Lower lobe of right lung (tissue), 2 donors: ENCODE data around the gene COL11A1. TPM values are rescaled to one million over a fixed set of nuclear protein-coding genes. Genes with fewer than 3 reads are reported as not detected.

Experiments
- ATAC-seq, 2 donors: fragments of 200-7000 bp; cut with Tn5 transposase; one replicate each; pipeline ENCODE4 v1.9.1; 2020 to 2022; ENCODE audit warnings: mild to moderate bottlenecking in 2 of 2, moderate library complexity in 2 of 2
- DNase-seq: peaks from one replicate; pipeline ENCODE4 v3.0.0-alpha.2; 2020
- H3K27ac ChIP-seq: fragments of 200-600 bp; one replicate; pipeline ENCODE4 v1.8.0; 2022
- H3K27me3 ChIP-seq: fragments of 200-600 bp; one replicate; pipeline ENCODE4 v1.8.0; 2022; ENCODE audit warnings: low read depth
- H3K36me3 ChIP-seq: fragments of 200-600 bp; one replicate; pipeline ENCODE4 v1.8.0; 2022; ENCODE audit warnings: mild to moderate bottlenecking
- H3K4me1 ChIP-seq: fragments of 200-600 bp; one replicate; pipeline ENCODE4 v1.8.0; 2022
- H3K4me3 ChIP-seq: fragments of 200-600 bp; one replicate; pipeline ENCODE4 v1.8.0; 2022; ENCODE audit warnings: mild to moderate bottlenecking
- H3K9me3 ChIP-seq: fragments of 200-600 bp; one replicate; pipeline ENCODE4 v1.8.0; 2022
- CTCF ChIP-seq: fragments of 200-600 bp; IDR thresholded peaks from one replicate; pipeline ENCODE4 v1.8.0; 2022; ENCODE audit warnings: antibody characterized with exemption, mild to moderate bottlenecking
- intact Hi-C: fragments of 100-400 bp; cut with DNase I; formaldehyde crosslinking; loops from one replicate; pipeline ENCODE4 v1.11.0; 2022
- total RNA-seq: library from RNA; stranded (reverse); fragmentation: NEBNext Ultra II Directional; extraction: Animal tissue kit (Norgen Biotek cat#: 25700); gene quantifications from one replicate; pipeline ENCODE4 v1.2.1, GENCODE V29; 2021
- donor health status: DM: no; HTN: yes; CAD: no; lungs with severe emphysema.

Gene COL11A1
- total RNA-seq, 1 donor from 2014 or later = 0.56 TPM

- no peaks in the 10 kb centered on the region for H3K4me1 ChIP-seq
- intact Hi-C loops = no loop called here
- TF ChIP-seq CTCF = no peak
- no peaks in the 10 kb centered on the region for H3K9me3 ChIP-seq
- H3K4me3 ChIP-seq = no peak overlapping the region
- ATAC-seq (no peak), DNase-seq (no peak)
- H3K27ac ChIP-seq = no peak overlapping the region
- H3K27me3 ChIP-seq = no peaks in the 10 kb centered on the region
- H3K36me3 ChIP-seq = no peaks in the 10 kb centered on the region
These were observed 251.1 kb downstream of the COL11A1 start for GRCh38 chr1:102857251-102857650.

- no peak for TF ChIP-seq CTCF
- intact Hi-C loops = no loop called here
- peak; percentile 28 to 35 for ATAC-seq
- H3K27ac ChIP-seq = no peak overlapping the region
- no peaks in the 10 kb centered on the region for H3K36me3 ChIP-seq
- no peaks in the 10 kb centered on the region for H3K9me3 ChIP-seq
- no peak for DNase-seq
- no peak overlapping the region for H3K4me3 ChIP-seq
- no peaks in the 10 kb centered on the region for H3K27me3 ChIP-seq
- no peaks in the 10 kb centered on the region for H3K4me1 ChIP-seq
These were observed 254.6 kb downstream of the COL11A1 start for GRCh38 chr1:102853701-102854187.

- Histone ChIP-seq H3K27ac (no peak overlapping the region), H3K4me3 (no peak overlapping the region), H3K36me3 (no peaks in the 10 kb centered on the region), H3K9me3 (no peaks in the 10 kb centered on the region), H3K4me1 (no peaks in the 10 kb centered on the region), H3K27me3 (no peaks in the 10 kb centered on the region)
- TF ChIP-seq CTCF = no peak
- intact Hi-C loops = no loop called here
- ATAC-seq (no peak), DNase-seq (no peak)
These were observed 255.2 kb downstream of the COL11A1 start for GRCh38 chr1:102853136-102853535.

GRCh38 chr1:102852613-102853012, 255.7 kb downstream of the COL11A1 start:
- no peak for ATAC-seq
- no peak for TF ChIP-seq CTCF
- intact Hi-C loops = no loop called here
- Histone ChIP-seq H3K4me1 (no peaks in the 10 kb centered on the region), H3K36me3 (no peaks in the 10 kb centered on the region), H3K27ac (no peak overlapping the region), H3K4me3 (no peak overlapping the region), H3K27me3 (no peaks in the 10 kb centered on the region), H3K9me3 (peaks cover 4% of the 10 kb centered on the region)
- no peak for DNase-seq

- no peak for DNase-seq
- Histone ChIP-seq H3K4me1 (no peaks in the 10 kb centered on the region), H3K36me3 (no peaks in the 10 kb centered on the region), H3K27ac (no peak overlapping the region), H3K4me3 (no peak overlapping the region), H3K27me3 (no peaks in the 10 kb centered on the region), H3K9me3 (peaks cover 4% of the 10 kb centered on the region)
- intact Hi-C loops = no loop called here
- no peak for ATAC-seq
- TF ChIP-seq CTCF = no peak
These were observed 256.7 kb downstream of the COL11A1 start for GRCh38 chr1:102851616-102852015.

GRCh38 chr1:102842606-102843005, 265.7 kb downstream of the COL11A1 start:
- Histone ChIP-seq H3K9me3 (no peaks in the 10 kb centered on the region), H3K27me3 (no peaks in the 10 kb centered on the region), H3K36me3 (no peaks in the 10 kb centered on the region), H3K4me1 (no peaks in the 10 kb centered on the region), H3K27ac (no peak overlapping the region), H3K4me3 (no peak overlapping the region)
- no peak for TF ChIP-seq CTCF
- no peak for ATAC-seq
- DNase-seq = no peak
- intact Hi-C loops = no loop called here
